Measurements from ENCODE around the gene MYBPC3.
A peak's percentile ranks its signal among the peaks of the same experiment; 100 is the strongest.

The MYBPC3 gene

DNA sequence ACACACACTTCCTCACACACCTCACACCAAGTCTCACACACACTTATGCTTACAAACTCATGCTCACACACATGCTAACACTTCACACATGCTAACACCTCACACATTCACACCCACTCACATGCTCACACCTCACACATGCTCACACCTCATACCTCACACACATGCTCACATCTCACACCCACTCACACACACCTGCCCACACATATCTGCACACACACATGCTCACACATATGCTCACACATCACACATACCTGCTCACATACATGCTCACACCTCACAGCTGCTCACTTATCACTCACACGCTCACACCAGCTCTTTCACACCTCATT, 4.5 kb upstream of the MYBPC3 start:
- H3K36me3 ChIP-seq (ENCODE audit: control insufficient read depth in 2 of 2, insufficient read depth in 2 of 2, low read length in 2 of 2), result peaks cover 2 to 7% of the 10 kb centered on the region in 2 donors
- no peak overlapping the region for H3K27ac ChIP-seq (ENCODE audit: low read length)
- no peaks in the 10 kb centered on the region for H3K27me3 ChIP-seq (ENCODE audit: control insufficient read depth in 1 of 2, insufficient read depth in 2 of 2, low read length in 2 of 2)
- no peak overlapping the region for H3K4me3 ChIP-seq (ENCODE audit: low read length in 2 of 2)
- no peaks in the 10 kb centered on the region for H3K9me3 ChIP-seq (ENCODE audit: control insufficient read depth in 2 of 2, low read length in 2 of 2)
- H3K9ac ChIP-seq (ENCODE audit: low read length in 2 of 2), result no peak overlapping the region
- H3K4me1 ChIP-seq (ENCODE audit: control insufficient read depth, insufficient read depth, low read length), result peaks cover 13% of the 10 kb centered on the region

DNA sequence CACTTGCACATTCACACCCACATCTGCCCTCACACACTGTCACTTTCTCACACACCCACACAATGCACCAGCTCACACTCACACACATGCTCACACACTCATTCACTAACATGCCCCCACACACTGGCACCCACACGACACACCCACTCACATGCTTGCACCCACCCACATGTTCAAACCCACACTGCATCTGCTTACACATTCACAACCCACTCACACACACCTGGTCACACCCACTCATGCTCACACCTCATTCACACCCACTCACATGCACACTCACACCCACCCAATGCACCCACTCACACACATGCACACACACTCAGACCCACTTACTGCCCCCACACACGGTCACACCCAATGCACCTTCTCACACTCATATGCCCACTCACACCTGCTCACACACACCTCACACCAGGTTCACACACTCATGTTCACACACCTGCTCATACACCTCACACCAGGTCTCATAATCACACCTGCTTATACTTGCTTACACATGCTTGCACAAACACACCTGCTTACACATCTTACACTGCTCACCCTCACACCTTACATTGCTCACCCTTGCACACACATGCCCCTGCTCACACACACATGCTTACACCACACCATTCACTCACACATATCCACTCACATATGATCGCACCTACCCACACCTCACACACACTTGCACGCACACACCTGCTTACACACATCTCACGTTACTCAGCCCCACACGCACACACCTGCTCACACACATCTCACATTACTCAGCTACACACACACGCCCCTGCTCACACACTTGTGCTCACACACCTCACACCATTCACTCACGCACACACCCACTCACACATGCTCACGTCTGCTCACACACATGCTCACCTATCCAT, 3.9 kb upstream of the MYBPC3 start:
- Histone ChIP-seq H3K9ac (ENCODE audit: low read length in 2 of 2) (no peak overlapping the region), H3K9me3 (ENCODE audit: control insufficient read depth in 2 of 2, low read length in 2 of 2) (no peaks in the 10 kb centered on the region), H3K4me1 (ENCODE audit: control insufficient read depth, insufficient read depth, low read length) (peaks cover 13% of the 10 kb centered on the region), H3K27me3 (ENCODE audit: control insufficient read depth in 1 of 2, insufficient read depth in 2 of 2, low read length in 2 of 2) (no peaks in the 10 kb centered on the region), H3K27ac (ENCODE audit: low read length) (no peak overlapping the region), H3K4me3 (ENCODE audit: low read length in 2 of 2) (no peak overlapping the region), H3K36me3 (ENCODE audit: control insufficient read depth in 2 of 2, insufficient read depth in 2 of 2, low read length in 2 of 2) (peaks cover 2 to 7% of the 10 kb centered on the region in 2 donors)

DNA sequence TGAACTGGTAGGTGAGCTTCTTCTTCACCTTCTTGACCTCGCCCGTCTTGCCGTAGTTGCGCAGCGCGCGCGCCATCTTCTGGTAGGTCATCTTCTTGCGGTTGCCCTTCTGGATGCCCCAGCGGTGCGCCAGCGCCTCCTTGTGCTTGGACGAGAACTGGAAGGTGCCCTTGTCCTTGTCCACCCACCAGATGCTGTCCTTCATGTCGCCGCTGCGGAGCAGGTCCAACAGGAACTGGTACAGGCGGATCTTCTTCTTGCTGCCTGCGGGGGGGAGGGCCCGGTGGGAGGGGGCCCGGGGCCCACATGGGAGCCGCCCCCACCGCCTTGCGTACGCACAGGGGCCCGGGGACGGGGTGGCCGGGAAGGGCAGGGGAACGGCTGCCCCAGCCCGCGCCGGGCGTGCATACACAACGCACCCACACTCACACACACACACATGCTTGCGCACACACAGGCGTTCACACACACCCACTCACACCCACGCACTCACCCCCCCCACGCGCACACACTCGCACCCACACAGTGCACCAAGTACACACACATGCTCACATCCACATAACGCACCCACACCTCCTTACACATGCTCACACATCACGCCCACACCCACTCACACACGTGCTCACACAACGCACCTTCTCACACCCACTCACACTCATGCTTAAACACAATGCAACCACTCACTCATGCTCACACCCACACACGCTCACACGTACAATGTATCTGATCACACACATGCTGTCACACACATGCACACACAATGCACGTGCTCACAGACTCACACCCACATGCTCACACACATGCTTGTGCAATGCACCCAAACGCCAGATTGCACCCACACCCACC, 3.0 kb upstream of the MYBPC3 start:
- Histone ChIP-seq H3K27ac (ENCODE audit: low read length) (peak overlapping the region; percentile 6), H3K36me3 (ENCODE audit: control insufficient read depth in 2 of 2, insufficient read depth in 2 of 2, low read length in 2 of 2) (peaks cover 2 to 7% of the 10 kb centered on the region in 2 donors), H3K9me3 (ENCODE audit: control insufficient read depth in 2 of 2, low read length in 2 of 2) (no peaks in the 10 kb centered on the region), H3K4me3 (ENCODE audit: low read length in 2 of 2) (peak overlapping the region; percentile 54 to 73), H3K9ac (ENCODE audit: low read length in 2 of 2) (peak overlapping the region; percentile 21 to 62), H3K27me3 (ENCODE audit: control insufficient read depth in 1 of 2, insufficient read depth in 2 of 2, low read length in 2 of 2) (no peaks in the 10 kb centered on the region), H3K4me1 (ENCODE audit: control insufficient read depth, insufficient read depth, low read length) (peaks cover 13% of the 10 kb centered on the region)

DNA sequence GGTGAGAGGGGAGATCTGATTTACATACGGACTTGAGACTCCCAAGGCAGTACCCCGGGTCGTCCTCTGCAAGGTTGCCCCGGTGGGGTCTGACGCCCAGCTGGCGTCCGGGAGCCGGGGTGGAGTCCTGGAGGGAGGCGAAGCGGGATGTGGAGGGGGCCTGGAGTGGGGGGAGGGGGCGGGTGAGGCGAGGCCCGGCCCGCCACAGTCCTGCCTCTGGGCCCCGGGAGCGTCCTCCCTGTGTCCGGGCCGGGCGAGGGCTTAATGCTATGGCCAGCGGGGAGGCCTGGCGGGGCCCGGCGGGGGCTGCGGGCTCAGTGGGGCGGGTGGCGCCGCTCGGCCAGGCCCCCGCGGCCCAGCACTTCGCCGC, 2.4 kb upstream of the MYBPC3 start:
- peaks cover 2 to 7% of the 10 kb centered on the region in 2 donors for H3K36me3 ChIP-seq (ENCODE audit: control insufficient read depth in 2 of 2, insufficient read depth in 2 of 2, low read length in 2 of 2)
- peaks cover 13% of the 10 kb centered on the region for H3K4me1 ChIP-seq (ENCODE audit: control insufficient read depth, insufficient read depth, low read length)
- H3K27me3 ChIP-seq (ENCODE audit: control insufficient read depth in 1 of 2, insufficient read depth in 2 of 2, low read length in 2 of 2), result no peaks in the 10 kb centered on the region
- peak overlapping the region; percentile 29 to 62 for H3K9ac ChIP-seq (ENCODE audit: low read length in 2 of 2)
- H3K4me3 ChIP-seq (ENCODE audit: low read length in 2 of 2), result peak overlapping the region; percentile 54 to 73
- H3K9me3 ChIP-seq (ENCODE audit: control insufficient read depth in 2 of 2, low read length in 2 of 2), result no peaks in the 10 kb centered on the region
- peak overlapping the region; percentile 6 for H3K27ac ChIP-seq (ENCODE audit: low read length)

DNA sequence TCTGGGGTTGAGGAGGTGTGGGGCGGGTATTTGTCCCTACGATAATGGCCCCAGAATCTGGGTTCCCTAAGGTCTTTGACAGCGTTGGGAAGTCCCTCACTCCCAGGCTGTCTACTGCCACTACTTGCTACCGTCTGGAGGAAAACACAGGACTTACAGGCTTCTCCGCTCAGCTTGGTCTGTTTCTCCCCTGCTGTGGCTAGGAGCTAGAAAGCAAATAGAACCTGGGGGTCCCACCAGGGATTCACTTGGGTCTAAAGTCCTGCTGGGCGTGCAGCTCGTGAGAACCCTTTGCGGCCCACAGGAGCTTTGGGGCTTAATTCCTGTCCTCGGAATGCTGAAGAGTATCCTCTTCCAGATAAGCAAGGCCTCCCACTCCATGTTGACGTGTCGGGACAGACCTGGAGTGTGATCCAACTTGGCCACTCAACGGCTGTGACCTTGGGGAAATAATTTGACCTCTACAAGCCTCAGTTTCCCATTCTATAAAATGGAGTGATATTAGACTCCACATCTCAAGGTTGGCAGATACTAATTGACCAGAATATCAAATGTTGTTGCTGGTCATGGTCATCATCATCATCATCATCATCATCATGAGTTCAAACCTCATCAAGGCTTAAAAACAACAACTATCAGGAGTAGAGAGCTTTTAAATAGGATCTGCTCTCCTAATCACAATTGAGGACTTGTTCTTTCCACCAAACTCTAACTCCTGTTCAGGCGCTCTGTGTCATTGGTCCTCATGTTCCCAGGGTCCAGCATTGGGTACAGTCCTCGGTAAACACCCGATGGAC, 1.7 kb upstream of the MYBPC3 start:
- Histone ChIP-seq H3K9ac (ENCODE audit: low read length in 2 of 2) (peak overlapping the region; percentile 29 to 62), H3K36me3 (ENCODE audit: control insufficient read depth in 2 of 2, insufficient read depth in 2 of 2, low read length in 2 of 2) (peaks cover 2 to 7% of the 10 kb centered on the region in 2 donors), H3K4me3 (ENCODE audit: low read length in 2 of 2) (peak overlapping the region; percentile 54 to 73), H3K27ac (ENCODE audit: low read length) (no peak overlapping the region), H3K9me3 (ENCODE audit: control insufficient read depth in 2 of 2, low read length in 2 of 2) (no peaks in the 10 kb centered on the region), H3K4me1 (ENCODE audit: control insufficient read depth, insufficient read depth, low read length) (peaks cover 13% of the 10 kb centered on the region), H3K27me3 (ENCODE audit: control insufficient read depth in 1 of 2, insufficient read depth in 2 of 2, low read length in 2 of 2) (no peaks in the 10 kb centered on the region)

DNA sequence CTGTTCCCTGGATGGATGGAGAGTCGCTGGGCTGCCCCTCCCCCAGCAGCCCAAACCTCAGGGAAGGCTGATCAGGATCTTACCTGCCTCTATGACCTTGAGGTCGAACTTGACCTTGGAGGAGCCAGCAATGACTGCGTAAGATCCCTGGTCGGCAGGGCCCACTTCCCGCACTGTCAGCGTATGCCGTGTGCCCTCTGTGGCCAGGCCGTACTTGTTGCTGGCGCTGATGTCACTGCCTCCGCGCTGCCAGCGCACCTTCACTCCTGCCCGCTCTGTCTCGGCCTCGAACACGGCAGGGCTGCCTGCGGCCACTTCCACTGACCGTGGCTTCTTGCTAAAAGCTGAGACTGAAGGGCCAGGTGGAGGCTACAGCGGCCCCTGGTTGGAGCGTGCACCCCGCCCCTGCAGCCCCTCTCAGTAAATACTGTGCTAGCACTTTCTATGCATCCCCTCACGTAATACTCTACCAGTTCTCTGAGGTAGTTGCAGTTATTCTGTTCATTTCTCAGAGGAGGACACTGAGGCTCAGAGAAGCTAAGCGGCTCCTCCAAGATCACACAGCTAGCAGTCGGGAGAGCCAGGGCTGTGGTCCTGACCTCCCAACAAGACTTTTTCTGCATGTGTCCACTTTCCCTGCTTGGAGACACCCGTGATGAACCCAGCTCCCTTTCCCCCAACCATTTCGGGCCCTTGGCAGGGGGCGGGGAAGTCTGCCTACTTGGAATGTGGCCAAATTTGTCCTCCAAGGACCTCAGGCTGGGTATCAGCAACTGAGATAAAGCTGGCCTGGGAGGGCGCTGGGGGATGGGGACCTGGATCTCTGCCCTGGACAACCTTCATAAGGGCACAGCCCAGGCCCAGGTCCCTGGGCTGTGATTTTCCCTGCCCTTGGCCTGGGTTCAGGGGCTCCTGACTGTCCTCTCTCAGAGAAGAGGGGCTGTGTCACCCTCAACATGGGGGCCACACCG, 1.1 kb downstream of the MYBPC3 start:
- no peak overlapping the region for H3K27ac ChIP-seq (ENCODE audit: low read length)
- no peak overlapping the region for H3K9ac ChIP-seq (ENCODE audit: low read length in 2 of 2)
- H3K36me3 ChIP-seq (ENCODE audit: control insufficient read depth in 2 of 2, insufficient read depth in 2 of 2, low read length in 2 of 2), result no peaks in the 10 kb centered on the region
- no peak overlapping the region for H3K4me3 ChIP-seq (ENCODE audit: low read length in 2 of 2)
- peaks cover 13% of the 10 kb centered on the region for H3K4me1 ChIP-seq (ENCODE audit: control insufficient read depth, insufficient read depth, low read length)
- no peaks in the 10 kb centered on the region for H3K27me3 ChIP-seq (ENCODE audit: control insufficient read depth in 1 of 2, insufficient read depth in 2 of 2, low read length in 2 of 2)
- H3K9me3 ChIP-seq (ENCODE audit: control insufficient read depth in 2 of 2, low read length in 2 of 2), result no peaks in the 10 kb centered on the region

DNA sequence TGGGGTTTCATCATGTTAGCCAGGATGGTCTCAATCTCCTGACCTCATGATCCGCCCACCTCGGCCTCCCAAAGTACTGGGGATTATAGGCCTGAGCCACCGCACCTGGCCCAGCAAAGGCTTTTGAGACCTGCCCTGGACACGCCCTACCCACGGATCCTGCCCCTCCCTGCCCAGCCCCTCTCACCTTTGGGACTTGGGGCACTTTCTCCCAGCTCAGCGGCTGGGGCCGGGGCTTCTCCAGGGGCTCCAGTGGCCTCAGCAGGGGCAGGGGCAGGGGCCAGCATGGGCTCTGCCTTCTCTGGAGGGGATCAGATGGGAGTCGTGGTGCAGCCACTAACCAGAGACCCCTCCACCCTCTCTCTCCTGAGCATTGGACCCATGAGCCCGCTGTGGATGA, 2.2 kb downstream of the MYBPC3 start:
- Histone ChIP-seq H3K9ac (ENCODE audit: low read length in 2 of 2) (no peak overlapping the region), H3K4me1 (ENCODE audit: control insufficient read depth, insufficient read depth, low read length) (peaks cover 6% of the 10 kb centered on the region), H3K4me3 (ENCODE audit: low read length in 2 of 2) (no peak overlapping the region), H3K36me3 (ENCODE audit: control insufficient read depth in 2 of 2, insufficient read depth in 2 of 2, low read length in 2 of 2) (no peaks in the 10 kb centered on the region), H3K9me3 (ENCODE audit: control insufficient read depth in 2 of 2, low read length in 2 of 2) (no peaks in the 10 kb centered on the region), H3K27ac (ENCODE audit: low read length) (no peak overlapping the region), H3K27me3 (ENCODE audit: control insufficient read depth in 1 of 2, insufficient read depth in 2 of 2, low read length in 2 of 2) (no peaks in the 10 kb centered on the region)

DNA sequence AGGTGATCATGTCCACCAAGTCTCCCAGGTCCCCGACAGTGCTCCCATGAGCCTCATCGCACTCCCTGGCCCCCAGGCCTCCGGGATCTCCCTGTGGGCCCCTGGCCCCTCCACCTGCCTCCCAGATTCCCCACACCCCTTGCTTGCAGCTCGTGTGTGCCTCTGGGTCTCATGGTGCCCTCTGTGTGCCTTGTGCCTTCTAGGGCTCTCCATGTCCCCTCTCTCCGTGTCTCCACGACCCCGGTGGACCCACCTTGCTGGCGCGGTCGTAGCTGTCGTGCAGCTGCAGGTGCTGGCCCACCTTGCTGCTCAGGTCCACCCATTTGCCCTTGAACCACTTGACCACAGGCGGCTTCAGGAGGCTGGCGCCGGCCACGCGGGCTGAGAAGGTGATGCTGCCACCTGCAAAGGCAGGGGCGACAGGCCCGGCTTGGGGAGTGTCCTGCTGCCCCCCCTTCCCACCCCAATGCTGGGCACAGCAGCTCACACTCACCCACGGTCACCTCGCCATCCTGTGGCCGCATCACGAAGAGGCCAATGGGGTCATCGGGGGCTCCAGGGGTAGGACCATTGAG, 2.9 kb downstream of the MYBPC3 start:
- no peaks in the 10 kb centered on the region for H3K36me3 ChIP-seq (ENCODE audit: control insufficient read depth in 2 of 2, insufficient read depth in 2 of 2, low read length in 2 of 2)
- H3K9ac ChIP-seq (ENCODE audit: low read length in 2 of 2), result no peak overlapping the region
- no peaks in the 10 kb centered on the region for H3K9me3 ChIP-seq (ENCODE audit: control insufficient read depth in 2 of 2, low read length in 2 of 2)

DNA sequence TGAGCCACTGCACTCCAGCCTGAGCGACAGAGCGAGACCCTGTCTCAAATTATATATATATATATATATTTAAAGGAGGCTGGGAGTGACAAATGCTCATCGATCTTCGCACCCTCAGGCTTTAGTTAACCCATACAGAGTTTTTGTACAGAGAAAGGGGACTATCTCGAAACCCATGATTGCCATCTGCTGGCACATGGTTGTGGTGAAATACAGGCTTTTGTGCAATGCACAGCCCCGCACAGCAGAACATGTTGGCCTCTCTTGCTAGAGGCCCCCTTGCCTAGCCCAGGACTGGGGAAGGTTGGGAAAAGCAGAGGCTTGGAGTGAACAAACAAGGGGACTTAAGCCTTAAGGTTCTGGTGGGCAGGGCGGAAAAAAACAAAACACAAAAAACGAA, 3.6 kb downstream of the MYBPC3 start:
- Histone ChIP-seq H3K27ac (ENCODE audit: low read length) (no peak overlapping the region), H3K9ac (ENCODE audit: low read length in 2 of 2) (no peak overlapping the region), H3K9me3 (ENCODE audit: control insufficient read depth in 2 of 2, low read length in 2 of 2) (no peaks in the 10 kb centered on the region), H3K4me3 (ENCODE audit: low read length in 2 of 2) (no peak overlapping the region), H3K36me3 (ENCODE audit: control insufficient read depth in 2 of 2, insufficient read depth in 2 of 2, low read length in 2 of 2) (no peaks in the 10 kb centered on the region), H3K27me3 (ENCODE audit: control insufficient read depth in 1 of 2, insufficient read depth in 2 of 2, low read length in 2 of 2) (no peaks in the 10 kb centered on the region), H3K4me1 (ENCODE audit: control insufficient read depth, insufficient read depth, low read length) (no peaks in the 10 kb centered on the region)

More for the DNA sequence above, 2.9 kb downstream of the MYBPC3 start:
- H3K4me1 ChIP-seq (ENCODE audit: control insufficient read depth, insufficient read depth, low read length), result peaks cover 2% of the 10 kb centered on the region
- no peaks in the 10 kb centered on the region for H3K27me3 ChIP-seq (ENCODE audit: control insufficient read depth in 1 of 2, insufficient read depth in 2 of 2, low read length in 2 of 2)
- H3K27ac ChIP-seq (ENCODE audit: low read length), result no peak overlapping the region
- H3K4me3 ChIP-seq (ENCODE audit: low read length in 2 of 2), result no peak overlapping the region
